GM19455 (cell line): ENCODE measurements around the gene GPR55.
A peak's percentile ranks its signal among the peaks of the same experiment; 100 is the strongest.

Source experiments
- ATAC-seq: cut with Tn5 transposase; IDR thresholded peaks from one replicate; pipeline ENCODE4 v1.9.1; 2021; ENCODE audit not compliant: unreplicated experiment

Gene GPR55

GRCh38 chr2:230885463-230886130 is 39.4 kb downstream of the GPR55 start:
- ATAC-seq, result no peak

- ATAC-seq, result no peak
Observed at GRCh38 chr2:230881840-230882239, 43.2 kb downstream of the GPR55 start.

- no peak for ATAC-seq
Observed at GRCh38 chr2:230879891-230880290, 45.2 kb downstream of the GPR55 start.

- ATAC-seq, result no peak
Observed at GRCh38 chr2:230879271-230879882, 45.7 kb downstream of the GPR55 start.

GRCh38 chr2:230878599-230879188 is 46.3 kb downstream of the GPR55 start:
- ATAC-seq, result no peak

- ATAC-seq, result no peak
Observed at GRCh38 chr2:230877759-230878598, 47.1 kb downstream of the GPR55 start.

GRCh38 chr2:230877116-230877758 is 47.8 kb downstream of the GPR55 start:
- ATAC-seq, result no peak

GRCh38 chr2:230875347-230876315 is 49.4 kb downstream of the GPR55 start:
- no peak for ATAC-seq

- no peak for ATAC-seq
Observed at GRCh38 chr2:230874876-230875275, 50.2 kb downstream of the GPR55 start.

- no peak for ATAC-seq
Observed at GRCh38 chr2:230874456-230874855, 50.6 kb downstream of the GPR55 start.

- ATAC-seq, result peak; percentile 72
Observed at GRCh38 chr2:230873661-230874401, 51.2 kb downstream of the GPR55 start.

- peak; percentile 77 for ATAC-seq
Observed at GRCh38 chr2:230872968-230873660, 51.9 kb downstream of the GPR55 start.

- ATAC-seq, result no peak
Observed at GRCh38 chr2:230872151-230872967, 52.7 kb downstream of the GPR55 start.

- no peak for ATAC-seq
Observed at GRCh38 chr2:230871361-230872150, 53.5 kb downstream of the GPR55 start.

GRCh38 chr2:230870544-230871360 is 54.3 kb downstream of the GPR55 start:
- ATAC-seq, result no peak

GRCh38 chr2:230869914-230870543 is 55.0 kb downstream of the GPR55 start:
- no peak for ATAC-seq
